Activated T-cell treated with anti-CD3 and anti-CD28 coated beads for 48 hours (primary cell): ENCODE data around the gene TINCR.

Experiments
- DNase-seq: peaks from one replicate; pipeline ENCODE4 v3.0.0-alpha.2; 2020; ENCODE audit warnings: low read depth

TINCR gene

GRCh38 chr19:5588906-5589676 is 21.3 kb upstream of the TINCR start:
- no peak for DNase-seq

GRCh38 chr19:5588441-5588840 is 20.7 kb upstream of the TINCR start:
- DNase-seq = no peak

GRCh38 chr19:5587661-5588060 is 19.9 kb upstream of the TINCR start:
- no peak for DNase-seq

GRCh38 chr19:5587071-5587455 is 19.3 kb upstream of the TINCR start:
- DNase-seq = no peak

GRCh38 chr19:5586300-5587070 is 18.7 kb upstream of the TINCR start:
- no peak for DNase-seq

- DNase-seq = peak; percentile 33
Measured at GRCh38 chr19:5585461-5586299, 17.9 kb upstream of the TINCR start.

- DNase-seq = no peak
Measured at GRCh38 chr19:5580161-5580571, 12.4 kb upstream of the TINCR start.

GRCh38 chr19:5579697-5580096 is 11.9 kb upstream of the TINCR start:
- DNase-seq = no peak

GRCh38 chr19:5579286-5579685 is 11.5 kb upstream of the TINCR start:
- DNase-seq = no peak

GRCh38 chr19:5578097-5578846 is 10.5 kb upstream of the TINCR start:
- DNase-seq = peak; percentile 66

GRCh38 chr19:5575590-5575989 is 7.8 kb upstream of the TINCR start:
- DNase-seq = no peak

GRCh38 chr19:5572556-5573286 is 5.0 kb upstream of the TINCR start:
- DNase-seq = no peak

- no peak for DNase-seq
Measured at GRCh38 chr19:5571777-5572176, 4.0 kb upstream of the TINCR start.

GRCh38 chr19:5567970-5568407 is 236 bp upstream of the TINCR start:
- no peak for DNase-seq

- DNase-seq = no peak
Measured at GRCh38 chr19:5564930-5565329, 2.8 kb downstream of the TINCR start.

- DNase-seq = no peak
Measured at GRCh38 chr19:5563935-5564612, 3.7 kb downstream of the TINCR start.

GRCh38 chr19:5563008-5563431 is 4.7 kb downstream of the TINCR start:
- no peak for DNase-seq

- DNase-seq = no peak
Measured at GRCh38 chr19:5562280-5562679, 5.5 kb downstream of the TINCR start.

- DNase-seq = no peak
Measured at GRCh38 chr19:5561559-5561958, 6.2 kb downstream of the TINCR start.

GRCh38 chr19:5560156-5560555 is 7.6 kb downstream of the TINCR start:
- no peak for DNase-seq

GRCh38 chr19:5559804-5560133 is 8.0 kb downstream of the TINCR start:
- no peak for DNase-seq
